ENCODE measurements around the gene ZCCHC18. TPM values are rescaled to one million over a fixed set of nuclear protein-coding genes. Genes with fewer than 3 reads are reported as not detected.

The ZCCHC18 gene
- total RNA-seq, 1 experiment from 2014 or later, result not detected

- Histone ChIP-seq H3K9me3 (ENCODE audit: control insufficient read depth in 1 of 2, insufficient read depth in 1 of 2, low read depth in 1 of 2, low read length in 2 of 2) (no peaks in the 10 kb centered on the region), H2AFZ (ENCODE audit: low read depth, low read length, poor library complexity, severe bottlenecking) (no peak overlapping the region), H3K4me2 (ENCODE audit: low read length) (no peak overlapping the region), H3K9me2 (ENCODE audit: insufficient read depth) (no peaks in the 10 kb centered on the region), H3K79me2 (ENCODE audit: insufficient read depth, low read length) (no peaks in the 10 kb centered on the region), H3K36me3 (ENCODE audit: control insufficient read depth in 1 of 2, insufficient read depth in 2 of 2, low read length in 2 of 2) (no peaks in the 10 kb centered on the region), H3K27ac (ENCODE audit: low read depth, low read length) (no peak overlapping the region), H3K4me1 (ENCODE audit: control insufficient read depth in 1 of 2, insufficient read depth in 2 of 2, low read length in 2 of 2) (0 out of 4 replicates have a peak, but pooled peaks cover 0 to under 1% of the 10 kb centered on the region in 2 experiments), H3K4me3 (replicated peaks in 1 of 2; ENCODE audit: low read depth in 1 of 2, low read length in 2 of 2) (no peak overlapping the region), H3K9ac (ENCODE audit: low read length) (no peak overlapping the region), H3K27me3 (ENCODE audit: insufficient read depth, low read length) (no peaks in the 10 kb centered on the region), H4K20me1 (ENCODE audit: insufficient read depth) (no peaks in the 10 kb centered on the region)
- DNase-seq (ENCODE audit: low read depth, low spot score) (no peak), ATAC-seq (no peak)
- intact Hi-C loops (cut with micrococcal nuclease), result no loop called here
- ChIA-PET POLR2A (no interaction called here), CTCF (no interaction called here), RAD21 (ENCODE audit: low non-redundant PET in 1 of 2, low total read pairs in 2 of 2, uncharacterized antibody in 2 of 2, unreplicated experiment in 2 of 2) (no interaction called here)
- no peak for TF ChIP-seq CBX3 (IDR thresholded peaks at IDR 0.05; ENCODE audit: low read depth)
- BruUV-seq (replicated peaks), result no TSS peak
These were observed 28.9 kb downstream of the ZCCHC18 start for GRCh38 chrX:104141087-104141760.

GRCh38 chrX:104151037-104151436 lies 38.7 kb downstream of the ZCCHC18 start:
- TF ChIP-seq CBX3 (IDR thresholded peaks at IDR 0.05; ENCODE audit: low read depth), result no peak
- TF ChIP-seq SIN3A (IDR thresholded peaks at IDR 0.05; ENCODE audit: low read depth), result no peak
- TF ChIP-seq CEBPB (IDR thresholded peaks at IDR 0.05; ENCODE audit: low read depth), result no peak
- no peak for TF ChIP-seq REST (IDR thresholded peaks at IDR 0.05; ENCODE audit: low read depth)
- TF ChIP-seq RAD21 (IDR thresholded peaks at IDR 0.05; ENCODE audit: low read depth), result no peak
- no peak for TF ChIP-seq EZH2phosphoT487 (IDR thresholded peaks at IDR 0.05; ENCODE audit: borderline replicate concordance)
- TF ChIP-seq JUND (IDR thresholded peaks at IDR 0.05), result no peak
- no peak for TF ChIP-seq FOSL1 (IDR thresholded peaks at IDR 0.05; ENCODE audit: low read depth)
- TF ChIP-seq SRF (IDR thresholded peaks at IDR 0.05; ENCODE audit: low read depth), result no peak
- ChIA-PET RAD21 (ENCODE audit: low non-redundant PET in 1 of 2, low total read pairs in 2 of 2, uncharacterized antibody in 2 of 2, unreplicated experiment in 2 of 2) (no interaction called here), POLR2A (no interaction called here), CTCF (no interaction called here)
- H3K4me1 ChIP-seq (ENCODE audit: control insufficient read depth in 1 of 2, insufficient read depth in 2 of 2, low read length in 2 of 2), result no peaks in the 10 kb centered on the region
- no peak overlapping the region for H2AFZ ChIP-seq (ENCODE audit: low read depth, low read length, poor library complexity, severe bottlenecking)
- H3K4me2 ChIP-seq (ENCODE audit: low read length), result no peak overlapping the region
- no peak for ATAC-seq
- H3K79me2 ChIP-seq (ENCODE audit: insufficient read depth, low read length), result 0 out of 2 replicates have a peak, but pooled peaks cover 8% of the 10 kb centered on the region
- H4K20me1 ChIP-seq (ENCODE audit: insufficient read depth), result no peaks in the 10 kb centered on the region
- H3K27me3 ChIP-seq (ENCODE audit: insufficient read depth, low read length), result no peaks in the 10 kb centered on the region
- DNase-seq (ENCODE audit: low read depth, low spot score), result no peak
- H3K4me3 ChIP-seq (replicated peaks in 1 of 2; ENCODE audit: low read depth in 1 of 2, low read length in 2 of 2), result no peak overlapping the region
- H3K9me2 ChIP-seq (ENCODE audit: insufficient read depth), result no peaks in the 10 kb centered on the region
- H3K9ac ChIP-seq (ENCODE audit: low read length), result no peak overlapping the region
- no peaks in the 10 kb centered on the region for H3K9me3 ChIP-seq (ENCODE audit: control insufficient read depth in 1 of 2, insufficient read depth in 1 of 2, low read depth in 1 of 2, low read length in 2 of 2)
- H3K27ac ChIP-seq (ENCODE audit: low read depth, low read length), result no peak overlapping the region
- H3K36me3 ChIP-seq (ENCODE audit: control insufficient read depth in 1 of 2, insufficient read depth in 2 of 2, low read length in 2 of 2), result no peaks in the 10 kb centered on the region
- no TSS peak for BruUV-seq (replicated peaks)
- intact Hi-C loops (cut with micrococcal nuclease), result no loop called here
